SKM-1 (cell line): ENCODE data around the gene ASTN2.
A peak's percentile ranks its signal among the peaks of the same experiment; 100 is the strongest.

ENCODE experiments used
- DNase-seq: peaks from one replicate; lab custom pipeline; 2025; ENCODE audit not compliant: unreplicated experiment; lab: John Stamatoyannopoulos, UW

Gene ASTN2

DNA sequence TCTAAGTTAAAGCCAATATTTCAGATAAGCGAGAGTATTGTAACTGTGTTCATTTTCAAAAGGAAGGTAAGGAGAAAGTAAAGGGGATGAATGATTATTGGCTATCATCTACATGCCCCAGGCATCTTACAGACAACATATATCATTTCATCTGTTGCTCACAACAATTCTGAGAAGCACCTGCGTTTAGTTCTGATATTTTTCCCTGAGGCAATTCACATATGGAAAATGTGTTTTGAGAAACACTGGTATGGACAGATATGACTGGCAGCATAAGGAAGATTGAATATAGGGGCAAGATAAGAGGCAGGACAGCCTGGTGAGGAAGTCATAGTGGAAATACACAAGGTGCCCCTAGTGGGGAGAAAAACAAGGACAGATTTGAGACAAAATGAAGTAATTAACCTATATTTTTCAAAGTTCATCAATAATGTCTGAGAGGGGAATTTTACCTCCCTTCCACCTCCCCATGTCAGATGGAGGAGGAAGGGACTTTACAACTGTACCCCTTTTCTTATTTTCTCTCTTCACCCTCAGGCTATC is 815.4 kb downstream of the ASTN2 start:
- DNase-seq, result no peak

DNA sequence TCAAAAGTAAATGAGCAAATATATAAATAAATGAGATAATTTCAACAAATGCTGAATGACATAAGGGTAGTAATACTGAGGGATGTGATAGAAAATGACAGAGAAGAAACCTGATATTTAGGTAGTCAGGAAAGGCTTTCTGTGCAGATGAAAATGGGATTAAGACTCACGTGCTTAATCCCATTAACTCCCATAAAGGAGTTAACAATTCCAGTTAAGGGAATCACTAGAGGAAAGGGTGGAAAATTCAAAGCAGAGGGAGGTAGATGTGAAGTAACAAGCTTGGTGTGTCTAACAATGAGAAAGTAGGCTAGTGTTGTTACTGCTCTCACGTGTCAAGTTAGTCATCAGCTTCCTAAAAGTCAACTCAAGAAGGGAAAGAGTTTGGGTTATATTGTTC is 818.2 kb downstream of the ASTN2 start:
- DNase-seq, result no peak

DNA sequence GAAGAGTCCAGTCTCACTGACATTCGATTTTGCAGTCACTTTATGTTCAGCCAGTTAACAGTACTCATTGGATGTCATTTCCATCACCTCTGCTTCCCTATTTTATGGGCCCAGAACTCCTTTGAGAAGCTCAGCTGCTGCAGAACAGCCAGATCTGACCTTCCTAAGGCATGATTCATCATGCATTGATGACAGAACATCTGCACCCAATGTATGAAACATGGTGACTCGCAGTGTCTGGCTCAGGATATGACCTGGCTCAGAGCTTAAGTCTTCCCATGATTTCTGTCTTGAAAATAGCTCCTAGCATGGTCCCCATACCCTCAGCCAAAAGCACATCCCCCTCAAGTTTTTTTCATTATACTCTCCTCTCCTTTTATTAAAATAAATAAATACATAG is 820.3 kb downstream of the ASTN2 start:
- DNase-seq, result no peak

DNA sequence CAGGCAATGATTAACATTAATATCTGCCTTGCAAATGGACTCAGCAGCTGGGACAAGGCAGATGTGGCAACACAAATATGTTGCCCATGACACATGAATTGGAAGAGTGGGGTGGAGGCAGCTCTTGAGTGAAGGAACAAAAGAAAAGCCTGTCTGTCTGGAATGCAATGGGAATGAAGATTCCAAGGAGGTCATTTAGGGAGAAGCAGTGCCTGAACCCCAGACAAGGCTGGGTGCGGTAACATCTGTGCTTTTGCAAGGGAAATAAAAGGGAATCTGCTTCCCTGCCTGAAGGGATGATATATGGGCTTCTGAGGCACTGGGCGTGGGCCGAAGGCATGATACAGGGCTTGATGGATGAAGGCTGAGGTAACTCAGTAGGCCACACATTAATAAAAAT is 821.9 kb downstream of the ASTN2 start:
- no peak for DNase-seq

DNA sequence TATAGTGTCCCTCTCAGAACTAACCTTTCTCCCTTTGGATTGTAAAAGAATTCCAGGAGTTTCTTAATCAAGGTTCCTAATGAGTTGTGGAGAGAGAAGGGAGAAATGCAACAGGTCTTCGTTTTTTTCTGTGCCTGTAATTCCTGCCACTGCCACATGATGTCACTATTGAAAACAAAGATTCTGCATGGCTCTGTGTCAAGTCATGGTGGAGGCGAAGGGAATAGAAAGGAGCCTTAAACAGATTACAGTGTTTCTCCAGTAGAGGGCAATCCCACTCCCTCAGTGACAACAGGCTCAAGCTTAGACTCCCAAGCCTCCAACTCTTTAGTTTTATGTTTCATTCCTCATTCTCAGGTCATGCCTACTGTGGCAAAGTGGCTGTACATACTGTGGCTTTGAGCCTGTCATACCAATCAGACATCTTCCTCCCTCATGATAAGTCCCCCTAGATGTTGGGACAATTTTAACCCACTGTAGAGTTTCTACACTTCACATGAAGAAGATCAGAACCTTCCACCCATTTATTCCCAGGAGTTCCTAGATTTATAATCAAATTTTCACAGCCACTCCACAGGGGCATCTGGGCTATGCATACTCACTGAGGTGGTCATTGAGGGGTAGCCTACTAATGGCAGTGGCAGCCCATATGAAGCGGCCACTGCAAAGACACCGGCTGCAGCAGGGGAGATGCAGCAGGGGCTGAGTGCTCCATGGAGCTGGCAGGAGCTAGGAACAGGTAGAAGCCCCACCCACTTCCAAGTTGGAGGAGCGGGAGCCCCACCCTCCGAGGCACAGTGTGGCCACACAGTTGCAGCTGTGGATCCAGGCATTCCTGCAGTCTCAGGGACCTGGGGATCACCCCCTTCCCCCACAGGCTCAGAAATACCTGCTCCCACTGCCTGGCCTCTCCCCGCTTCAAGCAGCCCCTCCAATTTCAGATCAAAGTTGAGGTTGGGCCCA is 825.2 kb downstream of the ASTN2 start:
- peak; percentile 9 for DNase-seq

DNA sequence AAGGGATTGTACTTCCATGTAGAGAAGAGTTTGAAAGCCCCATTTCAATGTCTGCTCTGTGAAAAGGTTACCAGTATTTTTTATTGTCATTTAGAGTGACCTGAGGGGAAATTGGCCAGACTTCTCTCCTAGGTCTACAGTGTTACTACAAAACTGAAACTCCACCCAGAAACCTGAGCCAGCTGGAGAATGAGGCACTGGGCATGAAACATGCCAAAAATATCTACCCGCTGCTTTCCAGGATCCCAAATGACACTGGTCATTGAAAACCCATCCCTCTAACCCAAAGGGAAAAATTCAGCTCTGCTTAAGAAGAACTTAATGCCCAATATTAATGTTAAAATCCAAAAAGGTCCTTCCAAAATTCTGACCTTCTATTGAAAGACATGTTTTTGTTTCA is 826.9 kb downstream of the ASTN2 start:
- no peak for DNase-seq

DNA sequence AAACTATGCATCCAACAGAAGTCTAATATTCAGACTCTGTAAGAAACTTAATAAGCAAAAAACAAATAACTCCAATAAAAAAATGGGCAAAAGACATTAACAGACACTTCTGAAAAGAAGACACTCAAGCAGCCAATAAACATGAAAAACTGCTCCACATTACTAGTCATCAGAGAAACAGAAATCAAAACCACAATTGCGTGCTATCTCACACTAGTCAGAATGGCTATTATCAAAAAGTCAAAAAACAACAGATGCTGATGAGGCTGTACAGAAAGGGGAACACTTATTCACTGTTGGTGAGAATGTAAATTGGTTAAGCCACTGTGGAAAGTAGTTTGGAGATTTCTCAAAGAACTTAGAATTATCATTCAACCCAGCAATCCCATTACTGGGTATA is 829.0 kb downstream of the ASTN2 start:
- DNase-seq, result no peak

DNA sequence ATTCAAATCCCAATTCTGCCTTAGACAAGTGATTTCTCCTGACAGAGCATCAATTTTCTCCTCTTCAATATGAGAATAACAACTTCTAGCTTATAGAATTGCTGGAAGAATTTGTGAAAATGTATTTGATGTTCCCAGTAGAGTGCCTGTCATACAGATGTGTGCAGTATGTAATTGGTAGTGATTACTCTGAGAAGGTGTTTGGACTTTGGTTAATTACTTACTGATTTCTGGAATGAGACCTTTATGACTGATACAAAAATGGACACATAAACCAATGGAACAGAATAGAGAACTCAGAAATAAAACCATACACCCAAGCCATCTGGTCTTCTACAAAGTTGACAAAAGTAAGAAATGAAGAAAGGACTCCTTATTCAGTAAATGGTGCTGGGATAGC is 829.7 kb downstream of the ASTN2 start:
- no peak for DNase-seq

DNA sequence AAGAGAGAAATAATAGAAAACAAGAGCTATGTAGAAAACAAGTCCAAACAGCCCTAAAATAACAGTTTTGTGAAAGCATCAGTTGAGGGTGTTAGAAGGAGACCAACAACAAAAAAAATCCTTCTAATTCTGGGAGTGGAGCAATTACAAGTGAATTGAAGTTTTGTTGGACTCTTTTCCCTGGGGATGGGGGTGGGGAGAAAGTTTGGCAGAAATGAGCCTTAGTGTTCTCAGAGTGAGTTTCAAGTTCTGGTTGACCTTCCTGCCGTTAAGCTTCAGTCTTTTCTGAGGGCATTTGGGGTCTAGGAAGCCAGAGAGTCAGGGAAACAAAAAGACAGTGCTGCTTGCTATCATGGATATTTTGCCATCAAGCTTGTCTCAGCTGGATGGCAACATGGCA is 834.0 kb downstream of the ASTN2 start:
- DNase-seq, result no peak

DNA sequence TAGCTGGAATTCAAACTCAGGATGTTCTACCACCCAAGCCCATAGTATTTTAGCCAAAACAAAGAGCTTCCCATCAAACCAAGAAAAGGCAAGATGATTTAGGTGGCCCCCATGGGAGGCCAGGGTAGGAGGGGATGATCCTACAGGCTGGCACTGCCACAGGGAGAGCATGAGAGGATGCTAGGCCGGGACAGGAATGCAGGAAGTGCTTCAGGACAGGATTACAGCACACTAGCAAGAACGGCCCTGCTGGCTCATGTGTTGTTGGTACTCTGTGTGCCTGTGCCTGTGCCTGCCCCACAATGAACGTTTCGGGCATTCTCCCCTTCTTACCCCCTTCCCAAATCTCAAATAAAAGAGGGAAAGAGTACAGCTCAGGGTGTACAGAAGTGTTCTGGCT is 838.5 kb downstream of the ASTN2 start:
- no peak for DNase-seq

DNA sequence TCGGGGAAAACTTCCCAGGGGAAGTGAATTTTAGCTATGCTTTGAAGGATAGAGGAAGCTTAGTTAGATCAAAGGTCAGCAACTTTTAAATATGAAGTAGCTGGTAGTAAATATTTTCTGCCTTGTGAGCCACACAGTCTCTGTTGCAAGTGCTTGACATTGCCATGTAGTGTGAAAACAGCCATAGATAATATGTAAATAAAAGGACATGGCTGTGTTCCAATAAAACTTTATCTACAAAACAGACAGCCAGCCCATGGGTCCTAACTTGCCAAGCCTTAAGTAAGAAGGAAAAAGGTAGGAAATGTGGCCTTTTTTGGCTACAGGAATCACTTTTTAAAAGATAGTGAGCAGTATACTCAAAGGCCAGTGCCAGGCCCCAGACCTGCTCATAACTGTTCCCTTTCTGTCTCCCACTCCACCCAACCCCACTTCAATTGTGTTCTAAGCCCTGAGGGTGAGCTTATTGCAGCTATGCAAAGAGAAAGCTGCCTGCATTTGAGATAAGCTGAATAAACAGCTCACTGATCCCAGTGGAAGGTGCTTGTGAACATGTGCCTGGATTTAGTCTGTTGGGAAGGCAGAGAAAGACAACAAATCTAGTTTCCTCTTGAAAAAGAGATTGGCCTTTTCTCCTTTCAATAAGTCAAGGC is 840.7 kb downstream of the ASTN2 start:
- DNase-seq, result no peak

DNA sequence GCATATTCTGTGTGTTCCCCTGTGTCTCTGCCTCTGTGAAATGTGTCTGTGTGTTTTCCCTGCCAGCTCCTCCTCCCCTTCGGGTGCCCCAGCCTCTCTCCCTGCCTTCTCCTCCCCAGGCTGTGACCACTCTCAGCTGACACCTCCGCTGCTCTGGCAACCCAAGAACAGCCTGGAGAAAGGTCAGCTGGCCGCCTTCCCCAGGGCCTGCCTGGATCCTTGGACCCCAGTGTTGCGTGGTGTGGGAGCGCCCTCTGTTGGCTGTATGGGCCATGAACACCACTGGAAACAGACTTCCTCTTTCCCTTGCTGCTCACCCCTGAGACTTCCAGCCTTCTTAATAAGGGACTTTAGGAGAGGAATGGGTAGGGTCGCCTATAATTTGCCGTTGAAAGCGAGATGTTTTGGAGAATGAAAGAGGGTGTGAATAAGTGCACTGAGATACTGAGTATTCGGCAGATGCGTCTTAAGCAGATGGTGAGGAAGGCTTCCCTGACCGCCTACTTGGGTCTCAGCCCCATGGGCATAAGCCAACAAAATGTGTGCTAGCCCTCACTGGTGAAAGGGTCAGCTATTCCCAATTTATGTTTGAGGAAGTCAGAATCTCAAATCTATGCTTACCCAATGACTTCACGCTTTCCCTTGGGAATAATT is 842.6 kb downstream of the ASTN2 start:
- DNase-seq, result peak; percentile 19

DNA sequence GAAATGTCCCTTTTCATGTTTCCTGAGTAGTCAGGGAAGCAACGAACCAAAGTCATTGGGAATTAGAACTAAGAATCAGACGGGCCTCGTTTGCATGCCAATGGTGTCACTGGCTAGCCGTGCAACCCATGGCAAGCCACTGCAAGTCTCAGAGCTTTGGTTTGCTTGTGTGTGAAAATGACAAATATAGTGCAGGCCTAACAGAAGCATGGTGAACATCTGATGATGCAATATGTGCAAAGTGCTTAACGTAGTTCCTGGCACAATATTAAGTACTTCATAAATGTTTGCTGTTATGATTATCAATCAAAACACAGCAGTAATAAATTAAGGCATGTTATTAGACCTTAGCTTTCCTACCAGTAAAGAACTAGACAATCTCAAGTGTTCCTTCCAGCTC is 845.7 kb downstream of the ASTN2 start:
- no peak for DNase-seq

DNA sequence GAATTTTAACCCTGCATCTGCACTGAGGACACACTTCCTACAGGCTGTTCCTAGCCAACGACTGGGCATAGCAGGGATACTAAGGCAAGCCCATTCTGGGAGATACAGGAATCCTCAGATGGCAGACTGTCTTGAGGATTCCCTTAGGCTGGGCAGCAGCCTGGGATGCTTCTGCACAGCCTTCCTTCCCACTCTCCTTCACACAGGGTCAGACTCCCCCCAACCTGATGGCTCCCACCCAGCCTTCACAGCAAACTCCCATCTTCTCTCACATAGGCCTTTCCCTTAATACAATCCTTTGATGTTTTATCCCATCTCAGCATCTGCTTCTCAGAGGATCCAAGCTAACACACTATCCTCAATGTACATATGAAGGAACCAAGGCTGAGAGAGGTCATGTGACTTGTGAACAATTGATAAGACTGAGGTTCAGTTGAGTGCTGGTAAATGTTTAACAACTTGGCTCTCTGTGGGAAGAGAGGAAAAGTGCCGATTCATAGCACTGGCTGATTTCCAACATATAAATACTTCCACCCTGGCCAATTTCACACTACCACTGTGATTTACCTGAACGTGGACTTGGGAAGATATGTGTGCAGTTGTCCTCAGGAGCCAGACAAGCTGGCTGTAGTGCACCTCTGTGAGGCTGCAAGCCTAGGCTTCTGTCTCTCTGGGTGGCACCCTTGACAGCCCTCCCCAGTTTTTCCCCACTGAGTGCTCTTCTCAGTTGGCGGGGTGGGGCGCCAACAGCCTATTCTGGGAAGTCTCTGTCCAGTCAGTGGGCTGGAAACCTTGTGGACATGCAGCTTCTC is 848.0 kb downstream of the ASTN2 start:
- no peak for DNase-seq

DNA sequence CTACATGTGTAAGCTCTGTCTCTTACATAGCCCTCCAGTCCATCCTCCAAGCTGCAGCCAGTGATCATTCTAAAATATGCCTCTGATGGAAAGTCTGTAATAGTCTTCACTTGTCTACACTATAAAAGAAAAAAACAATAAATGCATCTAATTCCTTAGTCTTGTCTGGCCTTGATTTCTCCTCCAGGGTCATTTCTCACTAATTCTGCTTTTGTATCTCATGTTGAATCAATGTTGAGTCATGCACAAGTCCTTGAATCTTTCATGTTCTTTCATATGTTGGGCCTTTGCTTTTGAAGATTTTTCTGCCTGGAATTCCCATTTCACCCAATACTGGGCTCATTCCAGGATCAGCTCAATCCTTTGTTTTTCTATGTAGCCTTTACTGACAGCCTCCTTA is 848.9 kb downstream of the ASTN2 start:
- DNase-seq, result no peak

DNA sequence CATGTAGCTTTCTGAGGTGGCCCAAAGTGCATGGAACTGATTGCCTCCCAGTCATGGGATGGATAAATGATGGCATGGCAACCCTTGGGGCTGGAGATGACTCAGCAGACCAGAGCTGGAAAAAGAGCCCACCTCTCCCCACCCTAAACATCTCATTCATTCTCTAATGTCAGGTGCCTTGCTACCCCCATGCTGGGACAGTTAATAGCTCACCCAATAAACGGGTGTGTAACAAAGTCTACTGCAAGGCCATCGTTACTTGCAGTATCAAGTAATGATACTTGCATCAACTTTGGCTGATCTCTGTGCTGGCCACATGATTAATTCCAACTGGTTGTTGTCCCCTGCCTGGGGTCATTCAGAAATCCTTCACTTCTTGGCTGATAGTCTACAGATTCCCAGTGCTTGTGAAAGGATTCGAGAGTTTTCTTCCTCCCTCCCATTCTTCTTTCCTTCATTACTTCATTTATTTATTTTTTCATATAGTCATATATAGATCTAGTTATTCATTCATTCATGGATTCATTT is 850.5 kb downstream of the ASTN2 start:
- no peak for DNase-seq

DNA sequence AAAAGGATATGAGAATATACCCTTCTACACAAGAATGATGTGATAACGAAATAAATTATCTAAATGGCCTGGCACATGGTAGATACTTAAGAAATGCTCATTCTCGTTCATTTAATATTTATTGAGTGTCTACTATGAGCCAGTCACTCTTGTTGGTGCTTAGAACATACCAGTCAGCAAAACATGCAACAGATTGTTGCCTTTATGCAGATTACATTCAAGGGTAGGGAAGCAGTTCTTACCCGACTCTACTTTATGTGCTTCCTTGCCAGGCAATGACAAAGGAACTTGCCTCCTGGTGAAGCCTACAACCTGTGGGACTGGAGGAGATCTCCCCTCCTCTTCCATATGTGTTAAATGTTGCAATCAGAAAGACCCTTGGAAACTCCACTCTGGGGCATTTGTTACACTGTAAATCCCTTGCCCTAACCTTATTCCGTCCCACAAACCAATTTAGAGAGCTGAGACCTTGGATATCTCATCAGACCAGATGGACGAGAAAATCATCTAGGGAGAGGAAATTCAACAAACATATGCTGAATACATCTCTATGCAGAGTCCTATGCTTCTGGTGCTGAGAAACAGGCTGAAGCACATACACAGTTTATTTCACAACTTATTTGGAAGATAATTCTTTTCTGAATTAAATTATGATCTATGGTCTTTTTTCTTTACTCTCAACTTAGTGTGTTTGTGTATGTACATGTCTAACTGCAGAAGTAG is 855.9 kb downstream of the ASTN2 start:
- DNase-seq, result no peak

DNA sequence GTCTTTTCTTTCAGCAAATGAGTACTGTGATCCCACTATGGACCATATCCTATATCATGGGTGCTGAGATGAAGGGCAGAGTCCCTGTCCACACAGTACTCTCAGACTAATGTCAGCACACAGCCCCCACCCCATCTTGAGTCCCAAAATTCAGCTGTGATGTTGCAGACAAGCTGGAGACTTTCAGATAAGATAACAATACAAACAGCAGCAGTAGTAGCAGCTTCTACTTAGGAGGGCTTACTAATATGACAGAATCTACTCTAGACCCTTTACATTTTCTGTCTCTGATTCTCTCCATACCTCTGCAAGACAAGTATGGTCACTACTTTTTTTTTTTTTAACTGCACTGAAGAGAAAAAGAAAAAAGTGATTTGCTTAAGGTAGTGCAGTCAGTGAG is 856.8 kb downstream of the ASTN2 start:
- DNase-seq, result no peak

DNA sequence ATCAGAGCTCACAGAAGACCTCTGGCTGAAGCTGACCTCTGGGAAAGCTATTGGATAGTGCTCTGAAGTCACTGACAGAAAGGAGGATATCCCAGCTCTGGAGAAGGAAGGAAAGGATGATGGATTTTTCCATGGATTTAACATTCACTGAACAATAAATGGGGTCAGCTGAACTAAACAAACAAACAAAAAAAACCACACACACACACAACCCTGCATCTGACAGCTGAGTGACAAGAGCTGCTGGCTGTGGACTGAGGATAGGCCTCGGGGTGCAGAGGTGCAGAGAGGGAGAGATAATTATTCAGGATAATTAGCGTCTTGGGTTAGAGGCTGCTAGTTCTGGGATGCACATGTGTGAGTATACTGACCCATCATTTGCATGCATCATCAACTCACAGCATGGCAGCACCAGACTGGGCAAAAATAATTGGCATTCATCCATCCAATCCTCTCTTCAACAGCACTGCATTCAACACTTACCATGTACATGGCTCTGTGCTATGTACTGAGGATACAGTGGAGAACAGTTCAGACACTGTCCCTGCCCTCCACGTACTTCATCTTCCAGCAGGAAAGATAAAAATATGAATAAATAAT is 859.2 kb downstream of the ASTN2 start:
- DNase-seq, result no peak

DNA sequence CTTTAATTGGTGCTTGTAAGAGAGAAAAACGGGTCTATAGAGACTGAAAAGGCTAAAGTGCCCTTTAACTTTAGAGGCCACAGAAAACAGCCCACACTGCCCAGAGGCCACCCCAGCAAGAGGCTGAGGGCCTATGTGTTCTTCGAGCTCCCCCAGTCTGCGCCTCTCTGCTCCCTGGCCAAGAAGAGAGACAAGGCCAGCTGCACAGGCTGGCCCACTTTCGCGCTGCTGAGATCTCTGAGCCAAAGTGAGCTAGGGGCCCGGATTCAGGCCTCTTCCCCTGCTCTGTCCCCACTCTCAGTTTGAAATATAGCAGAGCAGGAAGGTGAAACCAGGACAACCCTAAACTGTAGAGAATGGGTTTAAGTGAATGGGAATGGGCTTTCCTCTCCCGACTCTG is 859.7 kb downstream of the ASTN2 start:
- DNase-seq, result no peak
